Measurements from ENCODE around the gene CEP120. TPM values are rescaled to one million over a fixed set of nuclear protein-coding genes. Genes with fewer than 3 reads are reported as not detected.
A peak's percentile ranks its signal among the peaks of the same experiment; 100 is the strongest.
"Not testable (repeated sequence)": the region's sequence is repeated elsewhere in the genome, so short reads cannot be mapped to it uniquely, and the experiment has no call there.

The CEP120 gene
- 13.4 TPM for total RNA-seq
- long read RNA-seq = 0 reads

- peak; percentile 98 for DNase-seq (ENCODE audit: low spot score)
Measured at GRCh38 chr5:123423278-123424149, at the start of gene CEP120. CEP120 (minus strand) TSS chr5:123423403; CDS start chr5:123422998, 405 bp downstream.

DNA sequence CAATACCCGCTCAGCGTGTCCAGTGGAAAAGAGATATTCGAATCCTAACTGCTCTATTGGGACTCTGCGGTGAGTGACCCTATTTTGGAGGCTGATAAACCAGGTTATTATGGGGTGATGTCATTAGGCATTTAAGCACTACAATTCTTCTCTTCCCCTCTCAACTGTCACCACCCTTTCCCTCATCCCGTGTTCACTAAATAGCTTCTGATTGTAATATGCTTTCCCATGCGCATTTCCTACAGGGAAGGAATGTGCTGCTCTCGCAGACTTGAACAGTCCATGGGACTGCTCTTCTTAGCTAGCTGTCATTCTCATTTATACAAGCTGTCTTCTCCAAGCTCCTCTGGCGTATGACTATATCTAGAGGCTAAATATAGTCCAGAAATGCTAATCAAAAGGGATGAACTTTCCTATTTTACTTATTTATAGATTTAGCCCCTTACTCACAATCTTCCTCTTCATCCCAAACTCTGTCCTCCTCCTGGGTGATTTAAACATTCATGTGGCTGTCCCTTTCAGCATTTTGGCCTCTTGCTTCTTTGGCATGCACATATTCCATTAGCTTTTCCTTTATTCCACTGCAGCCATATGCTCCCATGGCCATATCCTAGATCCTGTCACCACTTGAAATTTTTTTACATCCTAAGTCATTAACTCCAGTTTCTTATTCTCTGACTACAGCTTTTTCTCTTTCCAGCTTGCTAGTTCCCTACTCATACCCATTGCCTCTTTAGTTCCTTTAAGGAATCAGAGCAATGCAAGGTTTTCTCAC is 49.1 kb upstream of the CEP120 start:
- no peak for DNase-seq (ENCODE audit: low spot score)

DNA sequence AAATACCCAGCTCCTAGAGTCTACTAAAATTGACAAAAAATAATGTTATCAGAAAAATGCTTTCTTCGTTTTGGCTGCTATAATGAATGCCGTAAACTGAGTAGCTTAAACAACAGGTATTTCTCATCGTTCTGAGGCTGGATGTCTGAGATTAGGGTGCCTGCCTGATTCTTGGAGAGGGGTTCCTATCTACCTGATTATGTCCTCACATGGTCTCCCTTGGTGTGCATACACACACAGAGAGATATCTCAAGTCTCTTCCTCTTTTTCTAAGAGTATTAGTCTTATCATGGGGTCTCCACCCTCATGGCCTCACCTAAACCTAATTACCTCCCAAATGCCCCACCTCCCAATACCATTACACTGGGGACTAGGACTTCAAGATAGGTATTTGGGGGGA is 48.2 kb upstream of the CEP120 start:
- DNase-seq (ENCODE audit: low spot score) = no peak

DNA sequence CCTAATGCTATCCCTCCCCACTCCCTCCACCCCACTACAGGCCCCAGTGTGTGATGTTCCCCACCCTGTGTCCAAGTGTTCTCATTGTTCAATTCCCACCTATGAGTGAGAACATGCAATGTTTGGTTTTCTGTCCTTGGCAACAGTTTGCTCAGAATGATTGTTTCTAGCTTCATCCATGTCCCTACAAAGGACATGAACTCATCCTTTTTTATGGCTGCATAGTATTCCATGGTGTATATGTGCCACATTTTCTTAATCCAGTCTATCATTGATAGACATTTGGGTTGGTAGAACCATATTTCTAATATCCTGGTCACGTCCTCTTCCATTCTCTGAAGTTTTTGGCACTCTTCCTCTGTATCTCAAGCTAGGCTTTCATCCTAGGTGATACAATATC is 43.6 kb upstream of the CEP120 start:
- DNase-seq (ENCODE audit: low spot score) = not testable (repeated sequence)

DNA sequence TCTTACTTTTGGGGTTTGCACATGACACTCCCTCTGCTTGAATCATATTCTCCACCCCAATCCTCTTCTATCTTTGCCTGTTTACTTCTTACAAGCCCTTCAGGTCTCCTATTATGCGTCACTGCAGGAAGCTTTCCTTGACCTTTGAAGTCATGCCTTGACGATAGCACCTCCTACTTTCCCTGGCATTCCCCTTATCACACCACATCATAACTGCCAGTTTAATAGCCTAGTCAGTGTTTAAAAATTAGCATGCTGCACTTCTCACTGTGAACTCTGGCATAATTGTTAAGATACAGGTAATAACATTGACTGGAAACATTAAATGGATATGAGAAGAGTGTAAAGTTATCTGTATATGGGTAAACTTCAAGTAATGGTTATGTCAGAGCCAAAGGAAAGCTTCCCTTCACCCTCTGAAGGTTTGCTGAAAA is 37.1 kb upstream of the CEP120 start:
- DNase-seq (ENCODE audit: low spot score) = no peak

DNA sequence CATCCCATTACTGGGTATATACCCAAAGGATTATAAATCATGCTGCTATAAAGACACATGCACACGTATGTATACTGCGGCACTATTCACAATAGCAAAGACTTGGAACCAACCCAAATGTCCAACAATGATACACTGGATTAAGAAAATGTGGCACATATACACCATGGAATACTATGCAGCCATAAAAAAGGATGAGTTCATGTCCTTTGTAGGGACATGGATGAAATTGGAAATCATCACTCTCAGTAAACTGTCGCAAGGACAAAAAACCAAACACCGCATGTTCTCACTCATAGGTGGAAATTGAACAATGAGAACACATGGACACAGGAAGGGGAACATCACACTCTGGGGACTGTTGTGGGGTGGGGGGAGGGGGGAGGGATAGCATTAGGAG is 35.8 kb upstream of the CEP120 start:
- DNase-seq (ENCODE audit: low spot score) = not testable (repeated sequence)

GRCh38 chr5:123456242-123456641 is 33.0 kb upstream of the CEP120 start:
- no peak for DNase-seq (ENCODE audit: low spot score)

- DNase-seq (ENCODE audit: low spot score) = no peak
Measured at GRCh38 chr5:123455640-123456039, 32.4 kb upstream of the CEP120 start.

GRCh38 chr5:123455095-123455494 is 31.9 kb upstream of the CEP120 start:
- no peak for DNase-seq (ENCODE audit: low spot score)

DNA sequence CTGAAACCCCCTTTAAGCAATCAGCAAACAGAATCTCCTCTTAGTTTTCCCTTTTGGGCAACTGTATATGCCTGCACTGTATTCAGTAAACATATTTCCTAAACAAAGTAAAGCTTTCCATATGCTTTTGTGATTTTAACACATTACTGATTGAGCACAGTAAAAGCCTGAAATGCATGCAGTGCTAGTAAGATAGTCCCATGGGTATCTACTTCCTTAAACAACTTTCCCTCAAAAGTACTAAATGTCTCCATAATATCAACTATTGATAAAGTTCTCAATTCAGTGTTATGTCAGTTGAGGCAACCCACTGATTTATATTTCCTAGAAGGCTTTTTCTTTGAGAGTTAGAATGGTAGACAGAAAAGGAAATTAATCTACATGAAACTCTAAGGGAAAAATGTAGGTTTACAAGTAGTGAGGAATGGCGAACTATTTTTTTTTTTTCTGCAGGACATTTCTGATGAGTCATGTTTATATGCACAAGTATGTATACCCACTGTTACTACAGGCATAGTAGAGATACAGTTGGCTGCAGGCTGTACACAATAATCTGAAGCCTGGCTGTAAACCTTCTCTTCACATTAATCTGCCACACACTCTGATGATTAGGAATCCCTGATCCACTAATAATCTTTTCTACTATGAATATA is 31.2 kb upstream of the CEP120 start:
- DNase-seq (ENCODE audit: low spot score) = no peak

DNA sequence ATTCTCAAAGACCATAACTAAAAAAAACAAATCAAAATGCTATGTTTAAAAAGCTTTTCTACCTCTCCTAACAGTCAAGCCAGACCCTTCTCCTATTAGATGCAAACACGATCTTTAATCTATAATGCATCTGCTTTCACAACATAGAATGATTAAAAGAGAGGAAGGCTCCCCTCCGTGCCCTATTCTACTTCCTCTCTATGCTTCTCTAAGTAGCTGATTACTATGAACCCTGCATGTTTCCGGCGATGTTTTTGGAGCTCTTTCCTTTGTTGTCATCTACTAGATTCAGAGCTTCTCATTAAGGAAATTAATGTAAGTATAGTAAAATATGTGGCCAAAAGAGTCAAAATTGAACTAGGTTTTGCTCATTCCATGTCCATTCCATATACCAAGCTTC is 29.2 kb upstream of the CEP120 start:
- DNase-seq (ENCODE audit: low spot score) = no peak

DNA sequence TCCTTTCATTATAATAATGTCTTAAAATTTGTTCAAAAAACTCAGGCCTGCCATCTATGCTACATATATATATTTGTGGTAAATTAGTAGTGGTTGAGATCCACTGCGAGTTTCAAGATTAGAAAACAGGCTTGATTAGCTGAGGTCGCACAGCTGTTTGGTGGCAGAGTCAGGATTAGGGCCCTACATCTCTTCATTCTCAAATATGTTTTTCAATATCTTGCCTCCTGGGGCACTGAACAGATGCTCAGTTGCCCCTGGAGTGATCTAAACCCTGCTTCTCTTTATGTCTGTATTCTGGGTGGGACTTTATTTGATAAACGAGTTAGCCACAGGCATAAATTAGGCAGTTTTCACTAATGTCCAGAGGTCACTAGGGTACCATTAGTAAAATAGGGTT is 27.8 kb upstream of the CEP120 start:
- DNase-seq (ENCODE audit: low spot score) = no peak

GRCh38 chr5:123450640-123451039 is 27.4 kb upstream of the CEP120 start:
- no peak for DNase-seq (ENCODE audit: low spot score)

DNA sequence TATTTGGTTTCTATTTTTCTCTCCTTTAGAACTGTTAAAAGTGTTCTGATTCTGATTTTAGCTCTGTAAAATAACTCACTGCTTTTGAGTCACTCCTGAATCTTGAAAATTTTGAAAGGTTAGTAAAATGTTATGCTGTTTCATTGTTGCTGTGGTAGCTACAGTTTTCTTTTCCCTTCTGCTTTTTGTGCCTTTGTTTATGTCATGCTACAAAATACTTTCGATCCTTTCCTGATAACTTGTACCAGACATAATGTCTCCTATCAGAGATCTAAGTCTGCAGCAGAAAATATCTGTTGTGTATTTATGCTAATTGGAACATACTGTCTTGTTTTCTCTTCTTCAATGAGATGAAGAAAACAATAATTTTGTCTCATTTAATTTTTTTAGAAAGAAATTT is 26.9 kb upstream of the CEP120 start:
- DNase-seq (ENCODE audit: low spot score) = no peak

- no peak for DNase-seq (ENCODE audit: low spot score)
Measured at GRCh38 chr5:123449424-123449974, 26.3 kb upstream of the CEP120 start.

DNA sequence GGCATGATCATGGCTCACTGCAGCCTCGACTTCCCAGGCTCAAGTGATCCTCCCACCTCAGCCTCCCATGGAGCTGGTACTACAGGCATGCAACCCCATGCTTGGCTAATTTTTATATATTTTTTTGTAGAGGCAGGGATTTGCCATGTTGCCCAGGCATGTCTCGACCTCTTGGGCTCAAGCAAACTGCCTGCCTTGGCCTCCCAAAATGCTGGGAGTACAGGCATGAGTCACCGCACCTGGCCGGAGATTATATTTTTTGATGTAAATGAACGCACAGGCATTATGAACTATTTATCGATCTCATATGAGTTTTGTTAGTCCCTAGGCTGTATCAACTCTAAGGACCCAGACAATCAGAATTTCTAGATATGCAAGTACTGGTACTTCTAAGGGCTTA is 25.5 kb upstream of the CEP120 start:
- no peak for DNase-seq (ENCODE audit: low spot score)

- DNase-seq (ENCODE audit: low spot score) = no peak
Measured at GRCh38 chr5:123448017-123448617, 24.9 kb upstream of the CEP120 start.

GRCh38 chr5:123444016-123444415 is 20.8 kb upstream of the CEP120 start:
- DNase-seq (ENCODE audit: low spot score) = no peak

DNA sequence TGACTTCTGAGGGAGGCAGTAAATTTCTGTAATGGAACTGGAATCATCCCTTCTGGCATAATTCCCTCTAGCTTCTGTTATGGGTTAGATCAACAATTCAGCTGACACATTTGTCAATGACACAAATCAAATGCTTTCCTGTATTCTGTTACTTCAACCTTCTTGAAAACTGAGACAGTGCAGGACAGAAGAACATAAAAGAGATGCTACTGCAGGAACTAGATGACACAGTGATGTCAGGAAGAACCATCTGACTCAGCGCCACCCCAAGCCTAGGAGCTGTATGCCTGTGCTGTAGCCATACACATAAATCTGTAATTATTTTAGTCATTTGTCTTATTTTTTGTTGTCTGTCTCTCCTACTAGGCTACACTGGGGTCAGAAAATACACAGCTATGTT is 18.2 kb upstream of the CEP120 start:
- no peak for DNase-seq (ENCODE audit: low spot score)

GRCh38 chr5:123440456-123441181 is 17.4 kb upstream of the CEP120 start:
- no peak for DNase-seq (ENCODE audit: low spot score)
